Bronchial epithelial cell (primary cell): ENCODE measurements around the gene AEBP2. TPM values are rescaled to one million over a fixed set of nuclear protein-coding genes. Genes with fewer than 3 reads are reported as not detected.
A peak's percentile ranks its signal among the peaks of the same experiment; 100 is the strongest.

ENCODE experiments used
- DNase-seq: peaks from one replicate; pipeline ENCODE4 v3.0.0-alpha.2; 2010; ENCODE audit warnings: low read depth
- FAIRE-seq: peaks from 2 replicates; lab custom pipeline; 2011; peaks lifted over from hg19 to GRCh38; lab: Jason Lieb, UNC
- H3K27me3 ChIP-seq: 2 replicates; pipeline ENCODE4 v1.5.1; 2011; ENCODE audit warnings: low read length; ENCODE audit not compliant: control insufficient read depth, insufficient read depth
- H3K36me3 ChIP-seq: 2 replicates; pipeline ENCODE4 v1.5.1; 2011; ENCODE audit warnings: low read length; ENCODE audit not compliant: control insufficient read depth, insufficient read depth
- H3K4me3 ChIP-seq: 2 replicates; pipeline ENCODE4 v1.5.1; 2011; ENCODE audit warnings: mild to moderate bottlenecking, low read depth, low read length, control low read depth
- CTCF ChIP-seq: IDR thresholded peaks from 2 replicates; pipeline ENCODE4 v1.5.1; 2011; ENCODE audit warnings: mild to moderate bottlenecking, moderate library complexity, low read length, control low read depth, inconsistent platforms; ENCODE audit not compliant: insufficient read depth, severe bottlenecking
- total RNA-seq: library from RNA; depleted of rRNA; stranded (reverse); fragments of >200 nt; gene quantifications from 2 replicates; pipeline ENCODE4 v1.2.1, GENCODE V29; 2014

The AEBP2 gene
- total RNA-seq, 1 donor from 2014 or later = 12.6 TPM

DNA sequence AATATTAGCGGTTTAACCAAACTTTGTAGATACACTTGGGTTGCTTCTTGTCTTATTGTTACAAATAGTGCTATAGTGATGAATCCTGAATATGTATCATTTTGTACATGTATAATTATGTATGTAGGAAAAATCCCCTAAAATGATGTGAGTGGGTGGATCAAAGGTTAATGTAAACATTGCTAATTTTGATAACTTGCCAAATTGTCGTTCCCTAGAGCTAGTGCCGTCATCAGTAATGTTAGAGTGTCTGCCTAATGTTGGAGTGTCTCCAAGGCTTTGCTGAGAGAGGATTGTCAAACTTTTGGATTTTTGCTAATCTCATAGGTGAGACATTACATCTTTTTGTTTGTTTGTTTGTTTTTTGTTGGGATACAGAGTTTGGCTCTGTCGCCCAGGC is 44.4 kb downstream of the AEBP2 start:
- Histone ChIP-seq H3K27me3 (no peaks in the 10 kb centered on the region), H3K36me3 (no peaks in the 10 kb centered on the region), H3K4me3 (no peak overlapping the region)
- FAIRE-seq (no peak), DNase-seq (peak; percentile 93)
- no peak for TF ChIP-seq CTCF

DNA sequence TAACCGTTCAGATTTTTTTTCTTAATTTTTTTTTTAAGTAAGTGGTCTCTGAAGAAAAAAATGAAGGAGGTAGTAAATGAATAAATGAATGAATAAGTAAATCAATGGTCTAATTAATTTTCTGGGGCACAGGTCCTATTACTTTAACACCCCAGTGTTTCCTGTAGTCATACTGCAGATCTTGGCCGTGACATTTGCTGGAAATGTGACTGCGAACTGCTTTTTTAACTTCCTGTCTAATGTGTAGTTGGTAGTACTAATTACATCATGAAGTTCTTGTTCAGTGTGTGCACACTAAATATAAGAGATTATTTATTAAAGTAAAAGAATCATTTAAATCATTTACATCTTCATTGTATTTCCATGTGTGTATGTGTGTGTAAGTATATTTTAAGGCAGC is 45.4 kb downstream of the AEBP2 start:
- Histone ChIP-seq H3K36me3 (no peaks in the 10 kb centered on the region), H3K4me3 (no peak overlapping the region), H3K27me3 (no peaks in the 10 kb centered on the region)
- no peak for FAIRE-seq
- TF ChIP-seq CTCF = no peak
- DNase-seq = no peak

DNA sequence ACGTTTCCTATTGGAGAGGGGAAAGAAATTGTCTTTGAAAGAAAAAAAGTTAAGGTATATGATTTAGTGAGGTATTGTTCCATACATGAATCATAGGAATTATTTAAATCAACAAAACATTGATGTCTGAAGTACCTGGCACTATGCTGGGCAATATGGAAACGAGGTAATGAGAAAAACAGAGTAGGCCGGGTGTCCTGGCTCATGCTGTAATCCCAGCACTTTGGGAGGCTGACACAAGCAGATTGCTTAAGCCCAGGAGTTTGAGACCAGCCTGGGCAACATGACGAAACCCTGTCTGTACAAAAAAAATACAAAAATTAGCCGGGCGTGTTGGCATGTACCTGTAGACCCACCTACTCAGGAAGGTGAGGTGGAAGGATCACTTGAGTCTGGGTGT is 45.9 kb downstream of the AEBP2 start:
- DNase-seq = peak; percentile 39
- Histone ChIP-seq H3K36me3 (no peaks in the 10 kb centered on the region), H3K27me3 (no peaks in the 10 kb centered on the region), H3K4me3 (no peak overlapping the region)
- FAIRE-seq = no peak
- TF ChIP-seq CTCF = no peak

DNA sequence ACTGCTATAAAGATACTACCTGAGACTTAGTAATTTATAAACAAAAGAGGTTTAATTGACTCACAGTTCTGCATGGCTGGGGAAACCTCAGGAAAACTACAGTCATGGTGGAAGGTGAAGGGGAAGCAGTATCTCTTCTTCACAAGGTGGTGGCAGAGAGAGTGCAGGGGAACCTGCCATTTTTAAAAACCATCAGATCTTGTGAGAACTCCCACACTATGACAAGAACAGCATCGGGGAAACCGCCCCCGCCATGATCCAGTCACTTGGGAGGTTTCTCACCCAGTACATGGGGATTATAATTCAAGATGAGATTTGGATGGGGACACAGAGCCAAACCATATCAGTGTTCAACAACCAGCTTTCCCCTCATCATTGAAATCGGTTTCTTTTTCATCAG is 49.9 kb downstream of the AEBP2 start:
- FAIRE-seq = no peak
- no peak for DNase-seq

DNA sequence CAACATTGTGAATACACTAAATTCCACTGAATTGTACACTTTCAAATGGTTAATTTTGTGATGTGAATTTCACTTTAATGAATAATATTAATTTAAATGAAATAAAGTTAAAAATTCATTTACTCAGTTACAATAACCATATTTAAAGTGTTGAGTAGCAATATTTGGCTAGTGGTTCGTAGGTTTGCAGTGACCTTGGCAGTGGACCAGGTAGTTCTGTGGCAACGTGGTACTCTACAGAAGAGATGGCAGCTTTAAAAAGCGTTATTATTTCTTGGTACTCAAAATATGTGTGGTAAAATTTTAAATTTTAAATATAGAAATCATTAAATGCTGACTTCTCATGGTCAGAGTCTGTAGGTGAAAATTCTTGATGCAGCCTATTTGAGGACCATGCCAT is 51.6 kb downstream of the AEBP2 start:
- no peak for TF ChIP-seq CTCF
- DNase-seq = no peak

More for the DNA sequence above, 49.9 kb downstream of the AEBP2 start:
- Histone ChIP-seq H3K4me3 (no peak overlapping the region), H3K36me3 (peaks cover 3% of the 10 kb centered on the region), H3K27me3 (no peaks in the 10 kb centered on the region)
- no peak for TF ChIP-seq CTCF

DNA sequence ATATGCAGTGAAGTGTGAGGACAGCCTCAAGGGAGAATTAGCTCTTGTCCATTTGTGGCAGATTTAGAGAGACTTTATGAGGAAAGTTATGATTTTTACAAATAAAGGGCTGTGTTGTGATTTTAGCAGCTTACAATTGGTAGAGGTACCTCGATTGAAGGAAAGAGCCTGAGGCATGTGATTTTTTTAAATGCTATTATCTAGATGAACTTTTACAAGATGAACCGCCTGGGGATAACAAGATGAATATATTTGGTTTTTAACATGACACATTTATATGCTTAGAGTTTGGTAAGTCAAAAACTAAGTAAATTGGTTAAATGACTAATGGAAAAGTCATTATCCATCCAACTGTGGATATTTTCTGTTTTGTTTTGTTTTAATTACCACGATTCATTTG is 52.6 kb downstream of the AEBP2 start:
- TF ChIP-seq CTCF = no peak
- FAIRE-seq (no peak), DNase-seq (no peak)
- no peak overlapping the region for H3K4me3 ChIP-seq
- peaks cover 3% of the 10 kb centered on the region for H3K36me3 ChIP-seq
- H3K27me3 ChIP-seq = no peaks in the 10 kb centered on the region

More for the DNA sequence above, 51.6 kb downstream of the AEBP2 start:
- Histone ChIP-seq H3K4me3 (no peak overlapping the region), H3K27me3 (no peaks in the 10 kb centered on the region), H3K36me3 (peaks cover 3% of the 10 kb centered on the region)
- no peak for FAIRE-seq
